DND-41 (cell line): Measurements from ENCODE around the gene IQGAP2.

ENCODE experiments used
- CTCF ChIP-seq: IDR thresholded peaks from 2 replicates; pipeline ENCODE4 v1.5.1; 2012; ENCODE audit warnings: borderline replicate concordance, low read length, moderate library complexity, mild to moderate bottlenecking; ENCODE audit not compliant: poor library complexity, severe bottlenecking; ENCODE audit errors: extremely low read depth
- EZH2 ChIP-seq: IDR thresholded peaks from 3 replicates; pipeline ENCODE4 v1.6.1; 2012; ENCODE audit warnings: borderline replicate concordance, low read depth, mild to moderate bottlenecking, moderate library complexity, low read length, inconsistent platforms; ENCODE audit not compliant: severe bottlenecking

GRCh38 chr5:76667495-76667894, 264.4 kb downstream of the IQGAP2 start:
- TF ChIP-seq CTCF (no peak), EZH2 (no peak)
